MM.1S (cell line): ENCODE measurements around the gene MLLT1.

Experiments used
- EZH2 ChIP-seq: fragments of 300-600 bp; sonication (generic); optimal IDR thresholded peaks from 2 replicates; pipeline ENCODE3; 2017; ENCODE audit warnings: low read depth, mild to moderate bottlenecking, antibody characterized with exemption, low read length, mixed read lengths
- EZH2phosphoT487 ChIP-seq: fragments of 300-600 bp; sonication (generic); IDR thresholded peaks from 2 replicates; pipeline ENCODE4 v1.6.1; 2018; ENCODE audit warnings: antibody characterized with exemption, low read length
- TF ChIP-seq, protein P1 (sequence below): fragments of 300-600 bp; sonication (generic); IDR thresholded peaks from 2 replicates; pipeline ENCODE4 v1.5.1; 2016; ENCODE audit warnings: antibody characterized with exemption, low read length, mixed read lengths

GRCh38 chr19:6249296-6249695 lies 30.5 kb downstream of the MLLT1 start:
- TF ChIP-seq, protein P1, sequence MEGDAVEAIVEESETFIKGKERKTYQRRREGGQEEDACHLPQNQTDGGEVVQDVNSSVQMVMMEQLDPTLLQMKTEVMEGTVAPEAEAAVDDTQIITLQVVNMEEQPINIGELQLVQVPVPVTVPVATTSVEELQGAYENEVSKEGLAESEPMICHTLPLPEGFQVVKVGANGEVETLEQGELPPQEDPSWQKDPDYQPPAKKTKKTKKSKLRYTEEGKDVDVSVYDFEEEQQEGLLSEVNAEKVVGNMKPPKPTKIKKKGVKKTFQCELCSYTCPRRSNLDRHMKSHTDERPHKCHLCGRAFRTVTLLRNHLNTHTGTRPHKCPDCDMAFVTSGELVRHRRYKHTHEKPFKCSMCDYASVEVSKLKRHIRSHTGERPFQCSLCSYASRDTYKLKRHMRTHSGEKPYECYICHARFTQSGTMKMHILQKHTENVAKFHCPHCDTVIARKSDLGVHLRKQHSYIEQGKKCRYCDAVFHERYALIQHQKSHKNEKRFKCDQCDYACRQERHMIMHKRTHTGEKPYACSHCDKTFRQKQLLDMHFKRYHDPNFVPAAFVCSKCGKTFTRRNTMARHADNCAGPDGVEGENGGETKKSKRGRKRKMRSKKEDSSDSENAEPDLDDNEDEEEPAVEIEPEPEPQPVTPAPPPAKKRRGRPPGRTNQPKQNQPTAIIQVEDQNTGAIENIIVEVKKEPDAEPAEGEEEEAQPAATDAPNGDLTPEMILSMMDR, result no peak
- TF ChIP-seq EZH2phosphoT487 (no peak), EZH2 (no peak)
